Lung microvascular endothelial cell (primary cell): ENCODE measurements around the gene PRDX5. TPM values are rescaled to one million over a fixed set of nuclear protein-coding genes. Genes with fewer than 3 reads are reported as not detected.
A peak's percentile ranks its signal among the peaks of the same experiment; 100 is the strongest.

ENCODE experiments used
- DNase-seq, 2 donors: peaks; one replicate each; pipeline versions ENCODE4 v3.0.0 to v3.0.0-alpha.2; 2010; ENCODE audit warnings: low read depth in 2 of 2
- total RNA-seq: library from RNA; depleted of rRNA; stranded (reverse); fragments of >200 nt; gene quantifications from 2 replicates; pipeline ENCODE4 v1.2.1, GENCODE V29; 2014

PRDX5 gene
- total RNA-seq, 1 donor from 2014 or later = 266 TPM

- DNase-seq = no peak
Observed at GRCh38 chr11:64347193-64347867, 29.4 kb downstream of the PRDX5 start.

- peak; percentile 63 to 69 for DNase-seq
Observed at GRCh38 chr11:64348383-64349024, 30.6 kb downstream of the PRDX5 start.

- DNase-seq = no peak
Observed at GRCh38 chr11:64349025-64349387, 31.1 kb downstream of the PRDX5 start.

- no peak for DNase-seq
Observed at GRCh38 chr11:64349404-64349803, 31.5 kb downstream of the PRDX5 start.

GRCh38 chr11:64351136-64351631 lies 33.3 kb downstream of the PRDX5 start:
- no peak for DNase-seq

- DNase-seq = no peak
Observed at GRCh38 chr11:64352099-64352994, 34.4 kb downstream of the PRDX5 start.

- DNase-seq = no peak
Observed at GRCh38 chr11:64352995-64353714, 35.2 kb downstream of the PRDX5 start.

- DNase-seq = no peak
Observed at GRCh38 chr11:64353715-64354506, 36.0 kb downstream of the PRDX5 start.

- peak; percentile 83 to 87 for DNase-seq
Observed at GRCh38 chr11:64355078-64355940, 37.4 kb downstream of the PRDX5 start.

GRCh38 chr11:64356498-64357411 lies 38.8 kb downstream of the PRDX5 start:
- DNase-seq = peak; percentile 33 to 60

- DNase-seq = no peak
Observed at GRCh38 chr11:64357446-64357845, 39.5 kb downstream of the PRDX5 start.

- no peak for DNase-seq
Observed at GRCh38 chr11:64357904-64358535, 40.1 kb downstream of the PRDX5 start.

GRCh38 chr11:64358536-64358906 lies 40.6 kb downstream of the PRDX5 start:
- DNase-seq = no peak

- DNase-seq = peak; percentile 61 to 71
Observed at GRCh38 chr11:64358907-64359711, 41.2 kb downstream of the PRDX5 start, which contains the start of gene RPS6KA4. Gene RPS6KA4 (plus strand): TSS chr11:64359162. CDS start chr11:64359236, 74 bp downstream.

- DNase-seq = no peak
Observed at GRCh38 chr11:64359712-64360445, 42.0 kb downstream of the PRDX5 start.

- no peak for DNase-seq
Observed at GRCh38 chr11:64360448-64360921, 42.6 kb downstream of the PRDX5 start.
